Astrocyte (in vitro differentiated cells and primary cell): ENCODE data around the gene FAM83F. TPM values are rescaled to one million over a fixed set of nuclear protein-coding genes. Genes with fewer than 3 reads are reported as not detected.

Source experiments
- DNase-seq: peaks from one replicate; pipeline ENCODE4 v3.0.0-alpha.2; 2010; ENCODE audit warnings: low read depth
- FAIRE-seq: peaks from 2 replicates; lab custom pipeline; 2011; peaks lifted over from hg19 to GRCh38; lab: Jason Lieb, UNC
- H2AFZ ChIP-seq: 2 replicates; pipeline ENCODE4 v1.6.0; 2012; ENCODE audit warnings: low read depth, low read length, inconsistent platforms
- H3K27ac ChIP-seq: 2 replicates; pipeline ENCODE4 v1.5.1; 2011; ENCODE audit warnings: low read depth, low read length, inconsistent platforms
- H3K27me3 ChIP-seq: 2 replicates; pipeline ENCODE4 v1.6.0; 2011; ENCODE audit warnings: low read length, inconsistent platforms; ENCODE audit not compliant: insufficient read depth
- H3K36me3 ChIP-seq: 2 replicates; pipeline ENCODE4 v1.5.1; 2011; ENCODE audit warnings: low read length, inconsistent platforms; ENCODE audit not compliant: insufficient read depth
- H3K4me1 ChIP-seq: 2 replicates; pipeline ENCODE4 v1.5.1; 2011; ENCODE audit warnings: low read length, inconsistent platforms; ENCODE audit not compliant: insufficient read depth
- H3K4me2 ChIP-seq: 2 replicates; pipeline ENCODE4 v1.6.0; 2012; ENCODE audit warnings: low read length, inconsistent platforms
- H3K4me3 ChIP-seq: 2 replicates; pipeline ENCODE4 v1.5.1; 2011; ENCODE audit warnings: low read depth, mild to moderate bottlenecking, low read length, inconsistent platforms; ENCODE audit not compliant: insufficient read depth
- H3K79me2 ChIP-seq: 2 replicates; pipeline ENCODE4 v1.6.0; 2012; ENCODE audit warnings: mild to moderate bottlenecking, low read length, inconsistent platforms; ENCODE audit not compliant: insufficient read depth
- H3K9ac ChIP-seq: 2 replicates; pipeline ENCODE4 v1.6.0; 2012; ENCODE audit warnings: mild to moderate bottlenecking, low read length, inconsistent platforms
- H3K9me3 ChIP-seq: 2 replicates; pipeline ENCODE4 v1.5.1; 2012; ENCODE audit warnings: low read depth, mild to moderate bottlenecking, low read length, inconsistent platforms; ENCODE audit not compliant: insufficient read depth
- H4K20me1 ChIP-seq: 2 replicates; pipeline ENCODE4 v1.6.0; 2012; ENCODE audit warnings: low read length, inconsistent platforms; ENCODE audit not compliant: insufficient read depth
- H3K27ac Mint-ChIP-seq: one replicate; pipeline ENCODE4 v1.8.0; 2021; ENCODE audit warnings: mild to moderate bottlenecking, mixed read lengths; ENCODE audit not compliant: unreplicated experiment
- H3K27me3 Mint-ChIP-seq: one replicate; pipeline ENCODE4 v1.8.0; 2021; ENCODE audit warnings: low read depth, mixed read lengths; ENCODE audit not compliant: unreplicated experiment
- H3K36me3 Mint-ChIP-seq: one replicate; pipeline ENCODE4 v1.8.0; 2021; ENCODE audit warnings: low read depth, mixed read lengths; ENCODE audit not compliant: unreplicated experiment
- H3K4me1 Mint-ChIP-seq: one replicate; pipeline ENCODE4 v1.8.0; 2021; ENCODE audit warnings: low read depth, mixed read lengths; ENCODE audit not compliant: unreplicated experiment
- H3K4me3 Mint-ChIP-seq: one replicate; pipeline ENCODE4 v1.8.0; 2021; ENCODE audit warnings: mild to moderate bottlenecking, moderate library complexity, mixed read lengths; ENCODE audit not compliant: unreplicated experiment
- H3K9me3 Mint-ChIP-seq: one replicate; pipeline ENCODE4 v1.8.0; 2021; ENCODE audit warnings: mild to moderate bottlenecking, mixed read lengths; ENCODE audit not compliant: unreplicated experiment
- CTCF ChIP-seq: IDR thresholded peaks from 2 replicates; pipeline ENCODE4 v1.5.1; 2011; ENCODE audit warnings: low read depth, mild to moderate bottlenecking, inconsistent platforms, low read length, moderate library complexity; ENCODE audit not compliant: insufficient read depth
- EZH2 ChIP-seq: IDR thresholded peaks from 2 replicates; pipeline ENCODE4 v1.6.1; 2012; ENCODE audit warnings: mild to moderate bottlenecking, low read length, inconsistent platforms; ENCODE audit not compliant: insufficient read depth
- total RNA-seq: library from RNA; stranded (reverse); gene quantifications from 2 replicates; pipeline ENCODE4 v1.2.1, GENCODE V29; 2021

The FAM83F gene
- total RNA-seq, 1 donor from 2014 or later, result 0.79 TPM

- peaks cover 33% of the 10 kb centered on the region for H3K4me1 Mint-ChIP-seq
Observed at GRCh38 chr22:40000171-40000570, 5.4 kb downstream of the FAM83F start.

GRCh38 chr22:40001106-40001505 is 6.4 kb downstream of the FAM83F start:
- H3K27me3 Mint-ChIP-seq, result peaks cover 10% of the 10 kb centered on the region
- no peaks in the 10 kb centered on the region for H3K9me3 ChIP-seq
- peaks cover 33% of the 10 kb centered on the region for H3K4me1 Mint-ChIP-seq
- no peak overlapping the region for H3K4me3 ChIP-seq
- no peaks in the 10 kb centered on the region for H3K36me3 ChIP-seq
- H4K20me1 ChIP-seq, result no peaks in the 10 kb centered on the region
- DNase-seq (no peak), FAIRE-seq (no peak)
- no peak overlapping the region for H3K27ac Mint-ChIP-seq
- H2AFZ ChIP-seq, result no peak overlapping the region
- peaks cover 14% of the 10 kb centered on the region for H3K4me1 ChIP-seq
- no peak overlapping the region for H3K9ac ChIP-seq
- TF ChIP-seq CTCF (no peak), EZH2 (no peak)
- no peak overlapping the region for H3K27ac ChIP-seq
- peaks cover 13% of the 10 kb centered on the region for H3K27me3 ChIP-seq
- no peak overlapping the region for H3K4me3 Mint-ChIP-seq
- H3K9me3 Mint-ChIP-seq, result peaks cover 2% of the 10 kb centered on the region
- H3K36me3 Mint-ChIP-seq, result no peaks in the 10 kb centered on the region
- no peaks in the 10 kb centered on the region for H3K79me2 ChIP-seq
- H3K4me2 ChIP-seq, result no peak overlapping the region

More at GRCh38 chr22:40000171-40000570, 5.4 kb downstream of the FAM83F start:
- Histone ChIP-seq H3K27me3 (peaks cover 13% of the 10 kb centered on the region), H3K4me2 (no peak overlapping the region), H3K36me3 (no peaks in the 10 kb centered on the region), H3K9me3 (no peaks in the 10 kb centered on the region), H2AFZ (no peak overlapping the region), H3K4me1 (peaks cover 14% of the 10 kb centered on the region), H3K9ac (no peak overlapping the region), H3K27ac (no peak overlapping the region), H3K4me3 (no peak overlapping the region), H3K79me2 (no peaks in the 10 kb centered on the region), H4K20me1 (no peaks in the 10 kb centered on the region)
- Mint-ChIP-seq H3K27ac (no peak overlapping the region), H3K36me3 (no peaks in the 10 kb centered on the region), H3K27me3 (peaks cover 12% of the 10 kb centered on the region), H3K4me3 (no peak overlapping the region), H3K9me3 (peaks cover 1% of the 10 kb centered on the region)
- TF ChIP-seq CTCF, result no peak
- no peak for TF ChIP-seq EZH2
- no peak for DNase-seq
- FAIRE-seq, result no peak

GRCh38 chr22:40001800-40002577 is 7.2 kb downstream of the FAM83F start:
- H3K9ac ChIP-seq, result no peak overlapping the region
- H3K4me2 ChIP-seq, result no peak overlapping the region
- H3K9me3 ChIP-seq, result no peaks in the 10 kb centered on the region
- Mint-ChIP-seq H3K4me3 (no peak overlapping the region), H3K36me3 (no peaks in the 10 kb centered on the region), H3K9me3 (peaks cover 2% of the 10 kb centered on the region), H3K27me3 (peaks cover 7% of the 10 kb centered on the region), H3K4me1 (peaks cover 27% of the 10 kb centered on the region), H3K27ac (no peak overlapping the region)
- H3K27ac ChIP-seq, result no peak overlapping the region
- no peak for DNase-seq
- H3K4me1 ChIP-seq, result peaks cover 14% of the 10 kb centered on the region
- TF ChIP-seq CTCF, result no peak
- TF ChIP-seq EZH2, result no peak
- no peaks in the 10 kb centered on the region for H3K36me3 ChIP-seq
- no peaks in the 10 kb centered on the region for H3K79me2 ChIP-seq
- no peak for FAIRE-seq
- no peak overlapping the region for H3K4me3 ChIP-seq
- H4K20me1 ChIP-seq, result no peaks in the 10 kb centered on the region
- H2AFZ ChIP-seq, result no peak overlapping the region
- peaks cover 11% of the 10 kb centered on the region for H3K27me3 ChIP-seq
